Endodermal cell (in vitro differentiated cells): ENCODE data around the gene PROC. TPM values are rescaled to one million over a fixed set of nuclear protein-coding genes. Genes with fewer than 3 reads are reported as not detected.

Experiments
- DNase-seq: peaks from one replicate; pipeline ENCODE4 v3.0.0-alpha.2; 2017
- H3K27ac ChIP-seq: 2 replicates; pipeline ENCODE4 v1.5.1; 2013; ENCODE audit warnings: mild to moderate bottlenecking, low read depth, low read length, moderate library complexity
- H3K27me3 ChIP-seq: 2 replicates; pipeline ENCODE4 v1.6.1; 2013; ENCODE audit warnings: mild to moderate bottlenecking, low read length, moderate library complexity; ENCODE audit not compliant: insufficient read depth, control insufficient read depth, poor library complexity, severe bottlenecking
- H3K36me3 ChIP-seq: 2 replicates; pipeline ENCODE4 v1.7.0; 2013; ENCODE audit warnings: mild to moderate bottlenecking, low read length, moderate library complexity; ENCODE audit not compliant: control insufficient read depth, insufficient read depth
- H3K4me1 ChIP-seq: one replicate; pipeline ENCODE4 v1.7.0; 2013; ENCODE audit warnings: low read length; ENCODE audit not compliant: control insufficient read depth, insufficient read depth
- H3K4me3 ChIP-seq: 2 replicates; pipeline ENCODE4 v1.5.1; 2013; ENCODE audit warnings: mild to moderate bottlenecking, low read length, moderate library complexity
- H3K9ac ChIP-seq: 2 replicates; pipeline ENCODE4 v1.6.1; 2013; ENCODE audit warnings: mild to moderate bottlenecking, low read length, moderate library complexity; ENCODE audit not compliant: poor library complexity, severe bottlenecking; ENCODE audit errors: extremely low read depth
- H3K9me3 ChIP-seq: 2 replicates; pipeline ENCODE4 v1.6.1; 2013; ENCODE audit warnings: mild to moderate bottlenecking, low read length, moderate library complexity; ENCODE audit not compliant: control insufficient read depth
- H3K27ac Mint-ChIP-seq: 2 replicates; pipeline ENCODE4 v1.8.0; 2020; ENCODE audit warnings: mixed read lengths
- H3K27me3 Mint-ChIP-seq: 2 replicates; pipeline ENCODE4 v1.8.0; 2021; ENCODE audit warnings: mild to moderate bottlenecking, mixed read lengths; ENCODE audit not compliant: insufficient read depth
- H3K36me3 Mint-ChIP-seq: 2 replicates; pipeline ENCODE4 v1.8.0; 2020; ENCODE audit warnings: low read depth, mixed read lengths
- H3K4me1 Mint-ChIP-seq: 2 replicates; pipeline ENCODE4 v1.8.0; 2020; ENCODE audit warnings: mixed read lengths
- H3K4me3 Mint-ChIP-seq: 2 replicates; pipeline ENCODE4 v1.8.0; 2020; ENCODE audit warnings: mild to moderate bottlenecking, moderate library complexity, mixed read lengths
- H3K9me3 Mint-ChIP-seq: 2 replicates; pipeline ENCODE4 v1.8.0; 2020; ENCODE audit warnings: mild to moderate bottlenecking, mixed read lengths
- WGBS, 2 experiments: methylation state at CpG; one replicate each; pipeline versions ENCODE4 v1.1.5 to v1.1.7; 2013; ENCODE audit warnings: missing lambda C conversion rate in 2 of 2, mixed read lengths in 1 of 2; ENCODE audit not compliant: insufficient coverage in 1 of 2, insufficient read length in 1 of 2; 5-methylcytosine and 5-hydroxymethylcytosine counted together
- total RNA-seq, 2 donors: library from RNA; stranded (reverse); fragmentation: NEBNext Ultra II Directional in 1 of 2; extraction: Animal tissue kit (Norgen Biotek cat#: 25700) in 1 of 2; gene quantifications; 2 replicates in 1 of 2; 3 replicates in 1 of 2; pipeline ENCODE4 v1.2.1, GENCODE V29; 2021
- TF ChIP-seq, protein P1 (sequence below): fragments of 200-600 bp; sonication (generic); conservative IDR thresholded peaks from 2 replicates; pipeline ENCODE4 v1.5.0; 2021; ENCODE audit warnings: antibody characterized with exemption, mild to moderate bottlenecking

PROC gene
- total RNA-seq, 2 donors from 2014 or later = 0.46 to 0.51 TPM

DNA sequence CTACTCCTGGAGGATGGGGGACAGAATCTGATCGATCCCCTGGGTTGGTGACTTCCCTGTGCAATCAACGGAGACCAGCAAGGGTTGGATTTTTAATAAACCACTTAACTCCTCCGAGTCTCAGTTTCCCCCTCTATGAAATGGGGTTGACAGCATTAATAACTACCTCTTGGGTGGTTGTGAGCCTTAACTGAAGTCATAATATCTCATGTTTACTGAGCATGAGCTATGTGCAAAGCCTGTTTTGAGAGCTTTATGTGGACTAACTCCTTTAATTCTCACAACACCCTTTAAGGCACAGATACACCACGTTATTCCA is 844 bp downstream of the PROC start:
- 90 to 94% methylated on average over 2 to 4 of the region's 4 CpGs for WGBS, 2 experiments
- H3K36me3 ChIP-seq = no peaks in the 10 kb centered on the region
- Mint-ChIP-seq H3K4me3 (no peak overlapping the region), H3K9me3 (no peaks in the 10 kb centered on the region), H3K27me3 (peaks cover 77% of the 10 kb centered on the region), H3K4me1 (peaks cover 14% of the 10 kb centered on the region), H3K36me3 (no peaks in the 10 kb centered on the region), H3K27ac (no peak overlapping the region)
- H3K9ac ChIP-seq = no peak overlapping the region
- TF ChIP-seq, protein P1, sequence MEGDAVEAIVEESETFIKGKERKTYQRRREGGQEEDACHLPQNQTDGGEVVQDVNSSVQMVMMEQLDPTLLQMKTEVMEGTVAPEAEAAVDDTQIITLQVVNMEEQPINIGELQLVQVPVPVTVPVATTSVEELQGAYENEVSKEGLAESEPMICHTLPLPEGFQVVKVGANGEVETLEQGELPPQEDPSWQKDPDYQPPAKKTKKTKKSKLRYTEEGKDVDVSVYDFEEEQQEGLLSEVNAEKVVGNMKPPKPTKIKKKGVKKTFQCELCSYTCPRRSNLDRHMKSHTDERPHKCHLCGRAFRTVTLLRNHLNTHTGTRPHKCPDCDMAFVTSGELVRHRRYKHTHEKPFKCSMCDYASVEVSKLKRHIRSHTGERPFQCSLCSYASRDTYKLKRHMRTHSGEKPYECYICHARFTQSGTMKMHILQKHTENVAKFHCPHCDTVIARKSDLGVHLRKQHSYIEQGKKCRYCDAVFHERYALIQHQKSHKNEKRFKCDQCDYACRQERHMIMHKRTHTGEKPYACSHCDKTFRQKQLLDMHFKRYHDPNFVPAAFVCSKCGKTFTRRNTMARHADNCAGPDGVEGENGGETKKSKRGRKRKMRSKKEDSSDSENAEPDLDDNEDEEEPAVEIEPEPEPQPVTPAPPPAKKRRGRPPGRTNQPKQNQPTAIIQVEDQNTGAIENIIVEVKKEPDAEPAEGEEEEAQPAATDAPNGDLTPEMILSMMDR = no peak
- no peaks in the 10 kb centered on the region for H3K9me3 ChIP-seq
- no peak overlapping the region for H3K27ac ChIP-seq
- peaks cover 54% of the 10 kb centered on the region for H3K27me3 ChIP-seq
- no peak for DNase-seq
- H3K4me3 ChIP-seq = no peak overlapping the region
- peaks cover 4% of the 10 kb centered on the region for H3K4me1 ChIP-seq

GRCh38 chr2:127419448-127420038 is 1.3 kb downstream of the PROC start:
- TF ChIP-seq, protein P1 = no peak
- H3K27ac ChIP-seq = no peak overlapping the region
- no peak overlapping the region for H3K4me3 Mint-ChIP-seq

GRCh38 chr2:127420039-127420864 is 2.0 kb downstream of the PROC start:
- H3K27ac ChIP-seq = no peak overlapping the region
- H3K4me1 Mint-ChIP-seq = peaks cover 14% of the 10 kb centered on the region
- peaks cover 79% of the 10 kb centered on the region for H3K27me3 Mint-ChIP-seq
- no peak overlapping the region for H3K4me3 ChIP-seq
- H3K4me3 Mint-ChIP-seq = no peak overlapping the region
- H3K36me3 ChIP-seq = no peaks in the 10 kb centered on the region
- H3K9me3 ChIP-seq = no peaks in the 10 kb centered on the region
- DNase-seq = no peak
- H3K4me1 ChIP-seq = peaks cover 4% of the 10 kb centered on the region
- H3K9ac ChIP-seq = no peak overlapping the region
- no peaks in the 10 kb centered on the region for H3K36me3 Mint-ChIP-seq
- TF ChIP-seq, protein P1 = no peak
- 74 to 79% methylated on average over 5 to 8 of the region's 8 CpGs for whole genome bisulfite sequencing, 2 experiments
- H3K27ac Mint-ChIP-seq = no peak overlapping the region
- no peaks in the 10 kb centered on the region for H3K9me3 Mint-ChIP-seq
- peaks cover 63% of the 10 kb centered on the region for H3K27me3 ChIP-seq

More at GRCh38 chr2:127419448-127420038, 1.3 kb downstream of the PROC start:
- Histone ChIP-seq H3K4me3 (no peak overlapping the region), H3K36me3 (no peaks in the 10 kb centered on the region), H3K27me3 (peaks cover 58% of the 10 kb centered on the region), H3K4me1 (peaks cover 4% of the 10 kb centered on the region), H3K9me3 (no peaks in the 10 kb centered on the region), H3K9ac (no peak overlapping the region)
- H3K36me3 Mint-ChIP-seq = no peaks in the 10 kb centered on the region
- DNase-seq = no peak
- 85 to 90% methylated on average over 11 to 15 of the region's 15 CpGs for WGBS, 2 experiments
- H3K4me1 Mint-ChIP-seq = peaks cover 14% of the 10 kb centered on the region
- H3K27ac Mint-ChIP-seq = no peak overlapping the region
- peaks cover 76% of the 10 kb centered on the region for H3K27me3 Mint-ChIP-seq
- H3K9me3 Mint-ChIP-seq = no peaks in the 10 kb centered on the region
